Measurements from ENCODE around the gene TBC1D26.
"Not testable (repeated sequence)": the region's sequence is repeated elsewhere in the genome, so short reads cannot be mapped to it uniquely, and the experiment has no call there.

TBC1D26 gene

DNA sequence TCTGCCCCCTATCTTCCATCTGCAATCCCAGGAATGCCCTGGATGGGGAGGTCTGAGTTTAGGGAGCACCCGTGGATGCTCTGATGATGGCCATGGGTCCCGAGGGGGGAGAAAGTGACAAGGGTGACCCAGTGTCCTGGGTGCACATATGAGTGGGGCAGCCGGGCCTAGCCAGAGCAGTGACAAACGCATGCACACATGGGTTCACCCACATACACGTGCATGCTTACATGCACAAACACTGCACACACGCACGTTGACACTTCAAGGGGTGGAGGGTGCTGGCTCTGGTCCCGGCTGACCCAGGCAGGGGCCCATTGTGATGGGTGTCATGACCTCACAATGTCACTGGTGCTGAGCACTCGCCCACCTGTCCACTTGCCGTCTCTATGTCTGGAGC, at the start of gene TBC1D26:
TSS of gene TBC1D26 (plus strand) at position 384 of the 400 bp plus-strand sequence. CDS start 3,066 bp downstream, outside the sequence.
- FAIRE-seq; DNase-seq (ENCODE audit: insufficient read length, low spot score): not testable (repeated sequence)

DNA sequence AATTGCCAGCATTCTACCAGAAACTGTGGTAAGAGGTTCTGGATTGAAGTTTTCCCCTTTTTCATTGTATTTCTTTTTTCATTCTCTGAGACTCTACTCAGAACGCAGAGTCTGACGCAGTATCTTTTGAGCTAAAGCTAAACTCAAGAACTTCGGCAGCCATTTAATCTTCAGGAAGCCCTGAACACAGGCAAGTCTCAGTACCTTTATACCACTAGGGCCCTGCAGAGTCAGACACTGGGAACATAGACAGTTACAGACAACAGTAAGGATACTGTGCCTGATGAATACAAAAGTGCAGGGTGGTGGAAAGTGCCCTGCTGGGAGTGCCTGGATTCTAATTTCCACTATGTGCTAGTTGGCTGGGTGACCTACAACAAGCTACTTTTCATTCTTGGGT, 48.9 kb upstream of the TBC1D26 start:
- not testable (repeated sequence) for FAIRE-seq; DNase-seq (ENCODE audit: insufficient read length, low spot score)

DNA sequence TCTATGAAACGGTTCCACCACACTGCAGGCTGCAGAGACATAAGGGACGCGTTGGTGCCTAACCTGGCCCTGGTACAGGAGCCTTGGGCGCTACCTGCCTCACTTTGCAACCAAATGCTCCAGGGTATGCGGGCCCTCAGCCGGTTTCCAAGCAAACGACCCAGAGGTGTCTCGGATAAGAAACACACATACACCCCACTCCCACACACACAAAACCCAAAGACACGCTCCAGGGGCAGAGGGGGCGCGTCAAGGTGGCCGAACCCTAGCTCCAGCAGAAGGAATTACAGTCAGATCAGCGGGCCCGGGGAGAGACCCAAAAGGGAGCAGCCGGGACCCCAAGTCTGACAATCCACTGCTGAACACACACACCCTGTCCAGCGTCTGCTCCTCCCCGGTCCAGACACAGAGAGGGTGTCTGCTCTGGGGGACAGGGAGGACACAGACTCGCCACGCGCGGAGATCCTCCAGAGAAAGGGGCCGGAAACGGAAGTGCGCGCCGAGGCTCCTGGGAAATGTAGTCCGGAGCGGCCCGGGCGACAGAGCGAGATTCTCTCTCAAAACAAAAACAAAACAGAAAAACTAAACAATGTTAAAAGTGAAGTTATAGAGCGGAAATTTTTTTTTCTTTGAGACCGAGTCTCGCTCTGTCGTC, 48.1 kb upstream of the TBC1D26 start, which contains the start of gene TRIM16:
TSS of gene TRIM16 (minus strand) at position 488 of the 655 bp plus-strand sequence. CDS start 32,702 bp downstream, outside the sequence.
- FAIRE-seq; DNase-seq (ENCODE audit: insufficient read length, low spot score): not testable (repeated sequence)

DNA sequence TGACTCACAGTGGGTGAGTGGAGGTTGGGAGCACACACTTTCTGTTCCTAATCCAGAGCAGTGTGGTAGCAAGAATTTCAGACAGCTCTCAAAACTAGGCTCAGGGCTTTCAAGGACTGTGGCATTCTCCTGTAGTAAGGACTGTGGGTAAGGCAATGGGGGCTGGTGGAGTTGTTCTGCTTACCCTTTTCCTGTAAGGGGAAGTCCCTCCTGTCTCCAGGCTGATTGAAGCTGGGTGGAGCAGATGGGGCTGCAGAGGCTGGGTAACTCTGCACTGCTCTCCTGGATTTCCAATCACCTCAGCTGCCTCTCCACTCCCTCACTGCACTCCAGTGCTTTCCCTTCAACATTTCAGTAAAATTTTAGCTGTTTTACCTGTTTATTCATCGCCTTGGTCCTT, 44.6 kb upstream of the TBC1D26 start:
- DNase-seq (ENCODE audit: insufficient read length, low spot score); FAIRE-seq: not testable (repeated sequence)

DNA sequence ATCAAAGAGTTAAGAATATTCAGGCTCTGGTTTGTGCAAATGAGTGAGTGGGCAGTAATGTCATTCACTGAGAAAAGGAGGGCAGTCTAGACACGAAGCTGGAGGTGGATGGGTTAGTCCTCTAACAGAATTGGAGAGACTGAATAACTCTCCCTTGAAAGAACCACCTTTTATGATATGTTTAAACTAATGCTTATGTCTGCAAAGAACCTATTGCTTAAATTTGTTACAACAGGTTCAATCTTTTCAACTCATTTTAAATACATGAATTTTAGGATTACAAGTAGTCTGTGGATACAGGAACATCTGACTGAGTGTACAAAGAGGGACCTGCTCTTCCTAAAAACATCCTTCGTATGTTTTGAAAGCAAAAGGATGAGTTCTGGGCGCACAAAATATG, 33.1 kb upstream of the TBC1D26 start:
- not testable (repeated sequence) for FAIRE-seq; DNase-seq (ENCODE audit: insufficient read length, low spot score)

DNA sequence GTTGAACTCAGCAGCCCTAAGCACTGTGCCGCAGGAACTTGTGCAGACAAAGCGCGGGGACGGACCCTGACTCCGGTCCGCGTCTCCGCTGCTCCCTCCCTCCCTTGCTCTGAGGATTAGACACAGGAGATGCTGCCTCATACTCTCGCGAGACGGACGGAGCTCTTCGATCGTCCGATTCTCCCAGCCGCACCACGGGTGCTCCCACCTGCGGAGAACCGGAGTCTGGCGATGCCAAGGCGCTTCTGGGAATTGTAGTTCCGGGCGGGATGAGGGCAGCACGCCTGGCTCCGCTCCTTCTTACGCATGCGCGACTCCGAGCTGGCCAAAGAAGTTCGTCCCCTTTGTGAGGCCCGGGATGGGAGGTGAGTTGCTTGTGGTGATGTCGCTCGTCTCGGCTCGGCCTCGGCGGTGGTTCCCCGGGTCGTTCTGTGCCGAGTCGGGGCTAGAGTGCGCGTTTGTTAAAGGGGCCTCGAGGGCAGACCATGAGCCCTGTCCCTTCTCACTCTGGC, 32.6 kb upstream of the TBC1D26 start, which contains the start of gene ZNF286A:
TSS of gene ZNF286A (plus strand) at position 340 of the 512 bp plus-strand sequence. CDS start 578 bp downstream, outside the sequence.
- DNase-seq (ENCODE audit: insufficient read length, low spot score): peak; percentile 56
- FAIRE-seq: not testable (repeated sequence)

DNA sequence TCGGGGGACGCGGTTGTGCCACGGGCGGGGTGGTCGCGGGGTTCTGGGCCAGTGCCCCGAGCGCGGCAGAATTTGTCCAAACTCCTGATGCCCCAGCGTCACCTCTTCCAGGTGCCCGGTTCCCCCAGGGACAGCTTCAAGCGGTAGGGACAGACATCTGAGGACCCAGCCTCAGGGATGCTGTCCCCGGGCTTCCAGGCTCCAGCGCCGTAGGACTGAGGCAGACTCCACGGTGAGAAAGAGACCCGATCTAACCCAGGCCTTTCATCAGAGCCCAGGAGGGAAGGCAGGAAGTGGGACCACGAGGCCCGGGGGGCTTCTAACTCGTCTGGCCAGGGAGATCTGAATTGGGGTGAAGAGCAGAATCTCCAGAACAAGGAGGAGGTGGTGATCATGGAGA, 32.1 kb upstream of the TBC1D26 start:
- not testable (repeated sequence) for FAIRE-seq; DNase-seq (ENCODE audit: insufficient read length, low spot score)

DNA sequence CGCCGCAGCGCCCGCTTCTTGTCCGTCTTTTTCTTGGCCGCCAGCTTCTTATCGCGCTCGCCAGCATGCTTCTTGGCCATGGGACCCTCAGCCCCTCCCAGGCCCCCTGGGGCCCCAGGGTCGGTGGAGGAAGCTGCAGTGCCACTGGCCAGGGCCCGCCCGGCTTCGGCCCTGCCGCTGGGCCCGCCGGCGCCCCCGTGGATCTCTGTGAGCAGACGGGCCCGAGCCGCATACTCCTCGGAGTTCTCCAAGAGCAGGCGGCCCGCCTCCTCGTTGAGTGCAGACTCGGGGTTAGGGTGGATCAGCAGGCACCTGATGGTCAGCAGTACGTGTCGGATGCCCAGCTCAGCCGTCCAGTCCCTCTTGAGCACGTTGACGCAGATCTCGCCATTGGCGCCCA, 27.8 kb upstream of the TBC1D26 start:
- not testable (repeated sequence) for DNase-seq (ENCODE audit: insufficient read length, low spot score); FAIRE-seq

DNA sequence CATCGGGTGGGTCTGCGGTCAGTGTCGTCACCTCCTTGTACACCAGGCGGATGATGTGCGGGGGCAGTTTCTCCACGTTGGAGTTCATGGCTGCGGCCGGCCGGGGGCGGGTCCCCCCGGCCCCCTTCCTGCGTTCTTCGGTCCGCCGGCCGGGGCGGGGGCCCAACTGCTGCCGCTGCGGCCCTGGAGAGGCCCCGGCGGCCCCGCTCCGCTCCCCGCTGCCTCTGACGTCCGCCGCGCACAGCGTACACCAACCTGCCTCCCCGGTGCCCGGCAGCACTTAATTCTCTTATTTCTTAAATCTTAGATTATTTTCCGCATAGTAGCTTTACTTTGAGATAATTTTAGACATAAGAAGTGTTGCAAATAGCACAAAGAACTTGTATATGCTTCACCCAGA, 27.3 kb upstream of the TBC1D26 start:
- DNase-seq (ENCODE audit: insufficient read length, low spot score); FAIRE-seq: not testable (repeated sequence)

DNA sequence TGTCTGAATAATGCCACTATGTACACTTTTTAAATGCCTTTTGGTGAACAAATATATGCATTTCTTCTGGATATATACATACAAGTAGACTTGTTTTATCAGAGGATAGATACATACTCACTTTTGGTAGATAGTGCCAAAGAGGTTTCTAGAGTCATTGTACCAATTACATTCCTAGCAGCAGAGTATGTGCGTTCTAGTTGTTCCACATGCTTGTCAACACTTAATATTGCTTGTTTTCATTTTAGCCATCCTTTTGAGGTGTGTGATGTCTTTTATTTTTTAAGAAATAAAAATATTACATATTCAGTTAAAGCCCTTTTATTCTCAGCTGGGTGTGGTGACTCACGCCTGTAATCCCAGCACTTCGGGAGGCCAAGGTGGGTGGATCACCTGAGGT, 23.2 kb upstream of the TBC1D26 start:
- FAIRE-seq; DNase-seq (ENCODE audit: insufficient read length, low spot score): not testable (repeated sequence)

DNA sequence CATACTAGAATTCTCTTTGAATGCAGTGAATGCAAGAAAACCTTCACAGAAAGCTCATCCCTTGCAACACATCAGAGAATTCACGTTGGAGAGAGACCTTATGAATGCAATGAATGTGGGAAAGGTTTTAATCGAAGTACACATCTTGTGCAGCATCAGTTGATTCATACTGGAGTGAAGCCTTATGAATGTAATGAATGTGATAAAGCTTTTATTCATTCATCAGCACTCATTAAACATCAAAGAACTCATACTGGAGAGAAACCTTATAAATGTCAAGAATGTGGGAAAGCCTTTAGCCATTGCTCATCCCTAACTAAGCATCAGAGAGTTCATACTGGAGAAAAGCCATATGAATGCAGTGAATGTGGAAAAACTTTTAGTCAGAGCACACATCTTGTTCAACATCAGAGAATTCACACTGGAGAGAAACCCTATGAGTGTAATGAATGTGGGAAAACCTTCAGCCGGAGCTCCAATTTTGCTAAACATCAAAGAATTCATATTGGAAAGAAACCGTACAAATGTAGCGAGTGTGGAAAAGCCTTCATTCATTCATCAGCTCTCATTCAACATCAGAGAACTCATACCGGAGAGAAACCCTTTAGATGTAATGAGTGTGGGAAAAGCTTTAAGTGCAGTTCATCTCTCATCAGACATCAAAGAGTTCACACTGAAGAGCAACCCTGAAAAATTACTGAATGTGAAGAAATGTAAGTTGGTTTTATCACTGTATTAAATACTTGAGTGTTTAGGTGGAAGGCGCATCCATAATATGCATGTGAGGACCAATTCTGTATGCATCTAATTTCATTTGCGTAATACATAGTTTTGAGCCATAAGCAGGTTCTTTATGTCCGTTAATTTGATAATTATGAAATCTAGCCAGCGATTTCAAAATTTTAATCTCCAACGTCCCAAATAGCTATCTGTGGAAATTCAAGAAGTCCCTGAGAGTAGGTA, 15.2 kb upstream of the TBC1D26 start:
- peak; percentile 63 for FAIRE-seq
- DNase-seq (ENCODE audit: insufficient read length, low spot score): not testable (repeated sequence)

DNA sequence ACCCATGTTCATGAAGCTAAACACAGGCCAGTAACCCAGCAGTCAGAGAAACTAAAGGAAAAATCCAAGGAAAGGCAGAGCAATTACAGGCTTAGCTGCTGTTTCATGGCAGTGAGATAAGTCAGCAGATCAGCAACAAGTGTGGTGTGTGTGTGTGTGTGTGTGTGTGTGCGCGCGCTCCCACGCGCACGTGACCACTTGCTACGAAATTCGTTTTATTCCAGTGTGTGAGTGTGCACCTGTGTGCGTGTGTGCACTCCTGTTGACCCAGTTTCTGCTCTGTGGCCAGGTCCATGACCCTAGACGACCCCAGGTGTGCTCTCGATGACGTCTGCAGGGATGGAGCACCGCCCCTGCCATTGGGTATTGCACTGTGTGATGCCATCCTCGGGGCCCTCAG, 1.5 kb upstream of the TBC1D26 start:
- FAIRE-seq; DNase-seq (ENCODE audit: insufficient read length, low spot score): not testable (repeated sequence)

DNA sequence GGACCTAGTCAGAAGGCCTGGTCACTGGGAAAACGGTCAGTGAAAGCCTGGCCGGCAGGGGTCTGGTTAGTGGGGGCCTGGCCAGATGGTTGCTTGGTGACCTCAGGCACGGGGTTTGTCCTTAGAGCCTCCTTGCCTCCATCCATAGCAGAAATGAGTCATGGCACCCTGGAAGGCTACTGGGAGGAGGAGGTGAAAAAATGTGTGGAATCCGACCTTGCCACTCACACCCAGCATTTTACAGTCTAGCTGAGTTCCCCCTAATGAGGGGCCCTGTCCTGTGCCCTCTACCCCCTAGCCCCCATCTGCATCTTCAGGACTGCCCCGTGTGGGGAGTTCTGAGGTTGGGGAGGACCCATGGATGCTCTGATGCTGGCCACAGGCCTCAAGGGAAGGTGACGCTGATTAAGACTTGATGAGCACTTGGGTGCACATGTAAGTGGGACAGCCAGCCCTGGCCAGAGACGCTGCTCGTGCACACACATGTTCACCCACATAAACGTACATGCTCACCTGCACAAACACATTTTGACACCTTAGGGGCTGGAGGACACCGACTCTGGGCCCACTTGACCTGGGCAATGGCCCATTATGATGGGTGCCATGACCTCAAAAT, 1.2 kb downstream of the TBC1D26 start:
- FAIRE-seq; DNase-seq (ENCODE audit: insufficient read length, low spot score): not testable (repeated sequence)

DNA sequence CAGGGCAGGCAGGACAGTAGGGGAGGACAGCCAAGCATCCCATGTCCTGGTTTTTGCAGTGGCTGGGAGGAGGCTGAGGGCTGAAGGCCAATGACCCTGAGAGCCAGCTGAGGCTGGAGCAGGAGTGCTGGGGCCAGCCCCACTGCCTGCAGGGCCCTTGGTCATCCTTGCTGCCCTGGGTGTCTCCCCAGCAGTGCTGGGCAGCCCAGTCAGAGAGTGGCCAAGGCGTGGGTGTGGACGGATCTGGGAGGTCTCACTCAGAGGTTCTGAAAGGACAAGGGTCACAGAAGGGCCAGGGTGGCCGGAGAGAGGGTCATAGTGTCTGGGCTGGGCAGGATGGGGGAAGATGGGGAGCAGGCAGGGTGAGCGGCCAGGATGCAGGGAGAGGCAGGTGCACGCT, 4.5 kb downstream of the TBC1D26 start:
- not testable (repeated sequence) for DNase-seq (ENCODE audit: insufficient read length, low spot score); FAIRE-seq

DNA sequence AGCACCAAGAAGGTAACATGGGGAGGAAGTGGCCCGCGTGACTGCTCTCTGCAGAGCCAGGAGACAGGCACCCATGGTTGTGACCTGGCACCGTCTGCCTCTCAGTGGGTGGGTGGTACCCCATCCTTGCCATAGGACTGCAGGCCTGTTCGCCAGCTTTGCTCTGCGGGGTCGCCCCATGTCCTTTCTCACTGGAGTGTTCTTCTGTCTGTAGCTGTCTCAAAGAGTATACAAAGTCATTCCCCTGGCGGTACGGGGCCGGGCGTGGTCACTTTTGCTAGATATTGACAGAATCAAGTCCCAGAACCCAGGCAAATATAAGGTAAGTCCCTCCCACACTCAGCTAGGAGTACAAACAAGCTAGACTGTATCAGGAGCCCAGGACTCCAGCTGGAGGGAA, 6.0 kb downstream of the TBC1D26 start:
- no peak for DNase-seq (ENCODE audit: insufficient read length, low spot score)
- TF ChIP-seq, protein P1, sequence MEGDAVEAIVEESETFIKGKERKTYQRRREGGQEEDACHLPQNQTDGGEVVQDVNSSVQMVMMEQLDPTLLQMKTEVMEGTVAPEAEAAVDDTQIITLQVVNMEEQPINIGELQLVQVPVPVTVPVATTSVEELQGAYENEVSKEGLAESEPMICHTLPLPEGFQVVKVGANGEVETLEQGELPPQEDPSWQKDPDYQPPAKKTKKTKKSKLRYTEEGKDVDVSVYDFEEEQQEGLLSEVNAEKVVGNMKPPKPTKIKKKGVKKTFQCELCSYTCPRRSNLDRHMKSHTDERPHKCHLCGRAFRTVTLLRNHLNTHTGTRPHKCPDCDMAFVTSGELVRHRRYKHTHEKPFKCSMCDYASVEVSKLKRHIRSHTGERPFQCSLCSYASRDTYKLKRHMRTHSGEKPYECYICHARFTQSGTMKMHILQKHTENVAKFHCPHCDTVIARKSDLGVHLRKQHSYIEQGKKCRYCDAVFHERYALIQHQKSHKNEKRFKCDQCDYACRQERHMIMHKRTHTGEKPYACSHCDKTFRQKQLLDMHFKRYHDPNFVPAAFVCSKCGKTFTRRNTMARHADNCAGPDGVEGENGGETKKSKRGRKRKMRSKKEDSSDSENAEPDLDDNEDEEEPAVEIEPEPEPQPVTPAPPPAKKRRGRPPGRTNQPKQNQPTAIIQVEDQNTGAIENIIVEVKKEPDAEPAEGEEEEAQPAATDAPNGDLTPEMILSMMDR (IDR thresholded peaks at IDR 0.05; ENCODE audit: insufficient read depth, missing control alignments): no peak
- no peak for FAIRE-seq

DNA sequence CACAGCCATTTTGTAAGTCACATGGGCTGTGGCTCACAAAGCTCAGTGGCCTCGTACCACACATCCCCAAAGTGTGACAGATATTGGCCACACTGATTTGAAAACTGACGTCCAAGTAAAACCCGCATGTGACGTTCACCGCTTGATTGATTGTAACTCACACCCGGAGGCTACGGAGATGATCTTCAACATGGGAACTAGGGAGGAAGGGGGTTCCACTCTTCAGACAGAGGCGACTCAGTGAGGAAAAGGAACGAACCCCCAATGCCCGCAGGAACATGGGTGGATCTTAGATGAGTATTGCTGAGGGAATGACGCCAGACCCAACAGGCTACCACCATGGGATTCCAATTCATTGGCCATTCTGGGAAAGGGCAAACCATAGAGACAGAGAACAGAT, 7.2 kb downstream of the TBC1D26 start:
- DNase-seq (ENCODE audit: insufficient read length, low spot score); FAIRE-seq: not testable (repeated sequence)

DNA sequence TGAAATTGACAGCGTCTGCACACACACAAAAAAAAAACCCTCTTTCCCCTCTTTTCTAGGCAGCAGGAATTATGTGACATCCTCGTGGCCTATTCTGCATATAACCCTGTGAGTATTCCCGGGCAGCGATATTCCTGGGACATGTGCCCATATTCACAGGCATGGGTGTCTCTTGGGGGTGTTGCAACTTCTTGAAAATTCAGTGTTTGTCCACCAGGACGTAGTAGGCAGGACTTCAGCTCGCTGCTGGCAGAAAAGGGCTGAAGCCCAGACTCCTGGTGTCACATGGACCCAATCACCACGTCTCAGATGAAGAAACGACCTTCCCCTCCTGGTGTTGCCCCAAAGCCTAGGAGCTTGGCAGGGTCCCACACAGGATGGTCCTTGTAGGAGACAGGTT, 8.0 kb downstream of the TBC1D26 start:
- not testable (repeated sequence) for DNase-seq (ENCODE audit: insufficient read length, low spot score); FAIRE-seq
